HL-60/S4 treated with retinoic acid at 250 ng/mL for 4 days and 3 days (cell line): ENCODE data around the gene E2F1.
"Not testable (repeated sequence)": the region's sequence is repeated elsewhere in the genome, so short reads cannot be mapped to it uniquely, and the experiment has no call there.

ENCODE experiments used
- in situ Hi-C: fragments of 300-500 bp; cut with MboI; formaldehyde crosslinking; loops from 2 replicates; pipeline ENCODE4 v1.7.0; 2022; ENCODE audit warnings: low sequenced_read_pairs

The E2F1 gene

GRCh38 chr20:33710681-33711445 lies 24.7 kb upstream of the E2F1 start:
- in situ Hi-C loops = no loop called here

DNA sequence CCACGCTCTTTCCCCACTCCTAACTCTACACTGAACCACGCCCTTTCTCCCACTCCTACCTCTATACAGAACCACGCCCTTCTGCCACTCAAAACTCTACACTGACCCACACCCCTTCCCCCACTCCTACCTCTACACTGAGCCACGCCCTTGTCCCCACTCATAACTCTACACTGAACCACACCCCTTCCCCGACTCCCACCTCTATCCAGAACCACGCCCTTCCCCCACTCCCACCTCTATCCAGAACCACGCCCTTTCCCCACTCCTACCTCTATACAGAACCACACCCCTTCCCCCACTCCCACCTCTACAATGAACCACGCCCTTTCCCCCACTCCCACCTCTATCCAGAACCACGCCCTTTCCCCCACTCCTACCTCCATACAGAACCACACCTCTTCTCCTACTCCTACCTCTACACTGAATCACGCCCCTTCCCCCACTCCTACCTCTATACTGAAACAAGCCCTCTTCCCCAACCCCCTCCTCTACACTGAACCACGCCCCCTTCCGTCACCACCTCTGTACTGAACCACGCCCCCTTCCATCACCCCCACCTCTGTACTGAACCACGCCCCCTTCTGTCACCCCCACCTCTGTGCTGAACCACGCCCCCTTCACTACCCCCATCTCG lies 23.8 kb upstream of the E2F1 start:
- in situ Hi-C loops = no loop called here

GRCh38 chr20:33709398-33709797 lies 23.2 kb upstream of the E2F1 start:
- in situ Hi-C loops = no loop called here

GRCh38 chr20:33707668-33708067 lies 21.5 kb upstream of the E2F1 start:
- in situ Hi-C loops = no loop called here

- in situ Hi-C loops = no loop called here
Observed at GRCh38 chr20:33704197-33704924, 18.2 kb upstream of the E2F1 start.

GRCh38 chr20:33703498-33704137 lies 17.4 kb upstream of the E2F1 start:
- in situ Hi-C loops = no loop called here

GRCh38 chr20:33702861-33703260 lies 16.7 kb upstream of the E2F1 start:
- in situ Hi-C loops = no loop called here

DNA sequence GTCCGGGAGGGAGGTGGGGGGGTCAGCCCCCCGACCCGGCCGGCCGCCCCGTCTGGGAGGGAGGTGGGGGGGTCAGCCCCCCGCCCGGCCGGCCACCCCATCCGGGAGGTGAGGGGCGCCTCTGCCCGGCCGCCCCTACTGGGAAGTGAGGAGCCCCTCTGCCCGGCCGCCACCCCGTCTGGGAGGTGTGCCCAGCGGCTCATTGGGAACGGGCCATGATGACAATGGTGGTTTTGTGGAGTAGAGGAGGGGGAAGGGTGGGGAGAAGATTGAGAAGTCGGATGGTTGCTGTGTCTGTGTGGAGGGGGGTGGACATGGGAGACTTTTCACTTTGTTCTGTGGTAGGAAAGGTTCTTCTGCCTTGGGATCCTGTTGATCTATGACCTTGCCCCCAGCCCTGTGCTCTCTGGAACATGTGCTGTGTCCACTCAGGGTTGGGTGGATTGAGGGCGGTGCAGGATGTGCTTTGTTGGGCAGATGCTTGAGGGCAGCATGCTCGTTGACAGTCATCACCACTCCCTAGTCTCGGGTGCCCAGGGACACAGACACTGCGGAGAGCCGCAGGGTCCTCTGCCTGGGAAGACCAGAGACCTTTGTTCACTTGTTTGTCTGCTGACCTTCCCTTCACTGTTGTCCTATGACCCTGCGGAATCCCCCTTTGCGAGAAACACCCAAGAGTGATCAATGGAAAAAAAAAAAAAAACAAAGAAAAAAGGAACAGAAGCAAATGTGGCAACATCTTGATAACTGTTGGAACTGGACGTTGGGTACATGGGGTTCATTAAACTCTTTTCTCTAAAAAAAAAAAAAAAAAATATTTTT lies 15.7 kb upstream of the E2F1 start:
- in situ Hi-C loops = no loop called here

DNA sequence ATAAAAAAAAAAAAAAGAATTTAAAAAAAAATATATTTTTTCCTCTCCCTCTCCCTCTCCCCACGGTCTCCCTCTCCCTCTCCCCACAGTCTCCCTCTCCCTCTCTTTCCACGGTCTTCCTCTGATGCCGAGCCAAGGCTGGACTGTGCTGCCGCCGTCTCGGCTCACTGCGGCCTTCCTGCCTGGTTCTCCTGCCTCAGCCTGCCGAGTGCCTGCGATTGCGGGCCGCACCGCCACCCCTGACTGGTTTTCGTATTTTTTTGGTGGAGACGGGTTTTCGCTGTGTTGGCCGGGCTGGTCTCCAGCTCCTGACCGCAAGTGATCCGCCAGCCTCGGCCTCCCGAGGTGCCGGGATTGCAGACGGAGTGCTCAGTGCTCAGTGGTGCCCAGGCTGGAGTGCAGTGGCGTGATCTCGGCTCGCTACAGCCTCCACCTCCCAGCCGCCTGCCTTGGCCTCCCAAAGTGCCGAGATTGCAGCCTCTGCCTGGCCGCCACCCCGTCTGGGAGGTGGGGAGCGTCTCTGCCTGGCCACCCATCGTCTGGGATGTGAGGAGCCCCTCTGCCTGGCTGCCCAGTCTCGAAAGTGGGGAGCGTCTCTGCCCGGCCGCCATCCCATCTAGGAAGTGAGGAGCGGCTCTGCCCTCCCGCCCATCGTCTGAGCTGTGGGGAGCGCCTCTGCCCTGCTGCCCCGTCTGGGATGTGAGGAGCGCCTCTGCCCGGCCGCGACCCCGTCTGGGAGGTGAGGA lies 14.7 kb upstream of the E2F1 start:
- in situ Hi-C loops = not testable (repeated sequence)

- in situ Hi-C loops = not testable (repeated sequence)
Observed at GRCh38 chr20:33698966-33699365, 12.8 kb upstream of the E2F1 start.

GRCh38 chr20:33697129-33697528 lies 10.9 kb upstream of the E2F1 start:
- in situ Hi-C loops = no loop called here

GRCh38 chr20:33696448-33696847 lies 10.3 kb upstream of the E2F1 start:
- in situ Hi-C loops = no loop called here

DNA sequence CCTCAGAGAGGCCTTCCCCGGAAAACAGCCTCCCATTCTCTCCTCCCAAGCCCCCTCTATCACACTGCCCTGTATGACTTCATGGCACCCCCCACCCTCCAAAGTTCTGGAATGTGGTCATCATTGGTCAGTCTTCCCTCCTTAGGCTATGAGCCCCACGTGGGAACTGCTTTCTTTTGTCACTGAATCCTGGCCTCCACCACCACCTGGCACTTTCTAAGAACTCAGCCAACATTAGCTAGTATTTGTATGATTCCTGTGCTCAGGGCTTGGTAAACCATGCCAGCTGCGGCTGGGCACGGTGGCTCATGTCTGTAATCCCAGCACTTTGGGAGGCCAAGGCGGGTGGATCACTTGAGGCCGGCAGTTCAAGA lies 8.4 kb upstream of the E2F1 start:
- in situ Hi-C loops = no loop called here

DNA sequence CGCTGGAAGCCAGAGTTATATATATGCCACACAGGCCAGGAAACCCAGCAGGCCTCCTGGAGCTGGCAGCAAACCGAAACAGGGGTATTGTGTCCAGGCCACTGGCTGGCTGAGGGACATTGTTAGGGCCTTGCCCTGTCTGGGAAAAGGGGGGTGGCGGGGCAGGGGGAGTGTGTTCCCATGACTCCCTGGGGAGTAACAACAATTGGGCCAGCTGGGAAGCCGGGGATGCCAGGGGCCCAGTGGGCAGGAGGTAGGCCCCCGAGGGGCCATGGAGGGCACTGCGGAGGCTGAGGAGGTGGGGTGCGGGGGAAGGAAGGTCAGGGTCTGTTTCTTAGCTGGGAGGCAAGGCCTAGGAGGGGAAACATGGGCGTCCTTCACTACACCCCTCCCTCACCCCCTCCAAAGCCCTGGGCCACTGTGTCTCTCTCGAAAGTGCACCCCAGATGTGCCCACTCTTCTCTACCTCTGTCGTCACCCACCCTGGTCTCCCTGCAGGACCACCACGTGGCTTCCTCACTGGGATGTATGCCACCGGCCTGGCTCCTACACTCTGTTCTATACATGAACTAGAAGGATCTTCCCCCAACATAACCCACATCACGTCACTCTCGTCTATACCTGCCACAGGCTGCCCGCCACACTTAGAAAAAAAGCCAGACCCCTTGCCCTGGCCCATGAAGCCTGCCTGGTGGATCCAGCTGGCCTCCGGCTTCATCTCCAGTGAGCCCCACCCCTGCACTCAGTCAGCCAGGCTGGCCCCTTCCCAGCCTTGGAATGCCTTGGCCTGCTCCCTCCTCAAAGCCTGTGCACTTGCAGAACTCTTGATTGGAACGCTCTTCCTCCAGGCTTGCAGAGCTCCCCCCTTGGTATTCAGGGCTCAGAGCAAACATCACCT lies 7.8 kb upstream of the E2F1 start:
- in situ Hi-C loops = no loop called here

- in situ Hi-C loops = no loop called here
Observed at GRCh38 chr20:33693289-33693688, 7.1 kb upstream of the E2F1 start.

DNA sequence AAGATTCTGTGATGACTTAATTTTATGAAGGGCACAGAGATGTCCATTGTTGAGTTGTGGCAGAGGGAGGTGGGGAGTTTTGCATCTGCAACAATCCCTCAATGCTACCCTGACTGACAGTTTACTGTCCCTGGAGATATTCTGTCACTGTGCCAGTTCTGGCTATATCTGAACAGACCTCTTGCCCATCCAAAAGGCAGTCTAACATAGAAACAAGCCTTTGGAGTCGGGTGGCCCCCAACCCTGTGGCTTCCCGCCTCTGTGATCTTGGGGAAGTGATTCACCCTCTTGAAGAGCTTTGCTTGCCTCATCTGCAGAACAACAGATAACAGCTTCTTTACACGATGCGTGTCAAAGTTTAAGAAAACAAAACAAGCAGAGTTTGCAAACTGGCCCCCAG lies 3.8 kb upstream of the E2F1 start:
- in situ Hi-C loops = no loop called here

DNA sequence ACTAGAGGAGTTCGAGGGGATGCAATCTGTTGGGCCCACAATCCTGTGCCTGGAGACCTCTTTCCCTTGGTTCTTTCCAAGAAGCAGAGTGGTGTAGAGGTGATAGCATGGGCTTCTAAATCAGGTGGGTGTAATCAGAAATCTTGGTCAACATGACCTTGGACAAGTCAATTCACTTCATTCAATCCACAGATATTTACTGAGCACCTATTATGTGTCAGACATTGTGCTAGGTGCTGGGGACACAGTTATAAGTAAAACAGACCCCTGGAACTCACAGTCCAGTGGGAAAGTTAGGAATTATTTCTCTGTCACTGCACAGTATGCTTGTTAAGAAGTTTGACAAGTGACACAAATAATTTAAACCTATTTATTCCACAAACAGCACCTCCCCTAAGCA lies 3.3 kb upstream of the E2F1 start:
- in situ Hi-C loops = no loop called here

DNA sequence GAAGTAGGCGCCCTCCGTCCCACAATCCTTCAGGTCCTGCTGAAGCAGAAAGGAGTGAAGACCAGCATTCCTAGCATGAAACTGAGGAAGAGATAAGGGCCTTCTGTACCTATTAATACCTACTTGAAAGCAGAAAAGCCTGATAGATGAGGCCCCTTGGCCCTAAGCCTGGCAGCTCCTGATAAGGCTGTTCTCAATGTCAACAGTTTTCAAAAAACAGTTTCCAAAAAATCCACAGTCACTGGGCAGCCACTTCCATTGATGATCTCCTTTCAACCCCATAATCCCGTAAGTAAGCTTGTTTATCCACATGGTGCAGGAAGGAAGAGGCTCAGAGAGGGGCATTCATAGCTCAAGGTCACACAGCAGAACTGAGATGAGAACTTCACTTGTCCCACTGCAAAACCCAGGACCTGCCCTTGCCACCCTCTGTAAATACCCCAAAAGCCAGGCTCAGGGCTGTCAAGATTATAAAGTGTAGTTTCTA lies 2.8 kb upstream of the E2F1 start:
- in situ Hi-C loops = no loop called here
